T-helper 1 cell treated with Interleukin-12 subunit alpha and Interleukin-12 subunit beta and Interleukin-4 antibody, amounts not matched to agents 30 μg/mL and 1 μg/mL, for 36 hours (primary cell): ENCODE data around the gene RELL2.

Source experiments
- H3K27ac Mint-ChIP-seq: one replicate; pipeline ENCODE4 v1.8.0; 2021; ENCODE audit warnings: mild to moderate bottlenecking, mixed read lengths
- H3K27me3 Mint-ChIP-seq: one replicate; pipeline ENCODE4 v1.8.0; 2021; ENCODE audit warnings: low read depth, mixed read lengths
- H3K36me3 Mint-ChIP-seq: one replicate; pipeline ENCODE4 v1.8.0; 2021; ENCODE audit warnings: low read depth, mixed read lengths
- H3K4me1 Mint-ChIP-seq: one replicate; pipeline ENCODE4 v1.8.0; 2021; ENCODE audit warnings: low read depth, mixed read lengths
- H3K4me3 Mint-ChIP-seq: one replicate; pipeline ENCODE4 v1.8.0; 2021; ENCODE audit warnings: mild to moderate bottlenecking, moderate library complexity, mixed read lengths
- H3K9me3 Mint-ChIP-seq: one replicate; pipeline ENCODE4 v1.8.0; 2021; ENCODE audit warnings: mixed read lengths

Gene RELL2

GRCh38 chr5:141634720-141635119 is 2.1 kb upstream of the RELL2 start:
- peak overlapping the region; percentile 2 for H3K4me3 Mint-ChIP-seq
- H3K27me3 Mint-ChIP-seq = no peaks in the 10 kb centered on the region
- no peaks in the 10 kb centered on the region for H3K9me3 Mint-ChIP-seq
- H3K36me3 Mint-ChIP-seq = peaks cover 8% of the 10 kb centered on the region
- H3K4me1 Mint-ChIP-seq = peaks cover 34% of the 10 kb centered on the region
- H3K27ac Mint-ChIP-seq = no peak overlapping the region

GRCh38 chr5:141635646-141636045 is 1.2 kb upstream of the RELL2 start:
- Mint-ChIP-seq H3K4me1 (peaks cover 34% of the 10 kb centered on the region), H3K36me3 (peaks cover 8% of the 10 kb centered on the region), H3K27me3 (no peaks in the 10 kb centered on the region), H3K4me3 (peak overlapping the region; percentile 90), H3K27ac (no peak overlapping the region), H3K9me3 (no peaks in the 10 kb centered on the region)

- Mint-ChIP-seq H3K4me1 (peaks cover 35% of the 10 kb centered on the region), H3K27ac (peak overlapping the region; percentile 75), H3K27me3 (no peaks in the 10 kb centered on the region), H3K36me3 (peaks cover 12% of the 10 kb centered on the region), H3K4me3 (peak overlapping the region; percentile 90), H3K9me3 (no peaks in the 10 kb centered on the region)
Measured at GRCh38 chr5:141636106-141636412, 738 bp upstream of the RELL2 start.

- Mint-ChIP-seq H3K4me3 (peak overlapping the region; percentile 90), H3K9me3 (no peaks in the 10 kb centered on the region), H3K27me3 (no peaks in the 10 kb centered on the region), H3K36me3 (peaks cover 20% of the 10 kb centered on the region), H3K4me1 (peaks cover 46% of the 10 kb centered on the region), H3K27ac (peak overlapping the region; percentile 89)
Measured at GRCh38 chr5:141637123-141637766, 448 bp downstream of the RELL2 start.

GRCh38 chr5:141637767-141638419 is 1.1 kb downstream of the RELL2 start:
- peaks cover 44% of the 10 kb centered on the region for H3K4me1 Mint-ChIP-seq
- H3K27me3 Mint-ChIP-seq = no peaks in the 10 kb centered on the region
- H3K4me3 Mint-ChIP-seq = peak overlapping the region; percentile 90
- H3K9me3 Mint-ChIP-seq = no peaks in the 10 kb centered on the region
- peaks cover 21% of the 10 kb centered on the region for H3K36me3 Mint-ChIP-seq
- peak overlapping the region; percentile 89 for H3K27ac Mint-ChIP-seq

DNA sequence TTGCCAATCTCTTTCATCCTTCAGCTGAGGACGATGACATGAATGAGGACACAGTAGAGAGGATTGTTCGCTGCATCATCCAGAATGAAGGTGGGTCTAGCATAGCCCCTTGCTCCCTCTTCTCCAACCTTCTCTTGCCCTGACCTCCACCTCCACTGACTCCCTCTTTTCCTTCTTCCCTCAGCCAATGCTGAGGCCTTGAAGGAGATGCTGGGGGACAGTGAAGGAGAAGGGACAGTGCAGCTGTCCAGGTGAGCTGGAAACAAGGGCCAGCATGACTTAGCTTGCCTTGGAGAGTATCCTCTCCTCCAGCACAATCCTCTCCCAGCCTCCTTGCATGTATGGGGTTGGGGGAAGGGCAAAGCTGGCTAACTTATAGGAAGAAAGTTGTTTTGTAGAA is 2.0 kb downstream of the RELL2 start:
- no peaks in the 10 kb centered on the region for H3K27me3 Mint-ChIP-seq
- H3K27ac Mint-ChIP-seq = peak overlapping the region; percentile 89
- H3K4me1 Mint-ChIP-seq = peaks cover 43% of the 10 kb centered on the region
- H3K9me3 Mint-ChIP-seq = no peaks in the 10 kb centered on the region
- H3K36me3 Mint-ChIP-seq = peaks cover 21% of the 10 kb centered on the region
- H3K4me3 Mint-ChIP-seq = peak overlapping the region; percentile 90

GRCh38 chr5:141639357-141640050 is 2.7 kb downstream of the RELL2 start:
- Mint-ChIP-seq H3K4me1 (peaks cover 38% of the 10 kb centered on the region), H3K4me3 (no peak overlapping the region), H3K27me3 (no peaks in the 10 kb centered on the region), H3K9me3 (no peaks in the 10 kb centered on the region), H3K36me3 (peaks cover 17% of the 10 kb centered on the region), H3K27ac (no peak overlapping the region)

GRCh38 chr5:141640051-141640415 is 3.2 kb downstream of the RELL2 start:
- H3K9me3 Mint-ChIP-seq = no peaks in the 10 kb centered on the region
- H3K27me3 Mint-ChIP-seq = no peaks in the 10 kb centered on the region

DNA sequence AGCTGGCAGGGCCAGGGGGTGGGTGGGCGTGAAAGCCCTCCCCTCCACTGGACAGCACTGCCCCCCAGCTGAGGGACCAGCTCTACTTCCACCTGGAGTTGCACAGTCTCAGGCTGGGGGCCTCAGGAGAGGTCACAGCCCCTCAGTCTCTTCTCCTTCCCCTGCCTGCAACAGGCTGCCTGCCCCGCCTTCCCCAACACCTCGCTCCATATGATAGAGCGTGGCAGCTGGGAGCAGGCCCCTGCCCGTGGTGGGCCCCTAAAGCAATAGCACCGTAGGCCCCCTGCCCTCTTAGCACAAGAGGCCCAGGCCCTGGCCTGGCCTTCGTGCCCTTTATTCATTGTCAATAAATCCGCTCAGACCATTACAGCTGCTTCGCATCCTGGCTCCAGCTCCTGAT is 3.9 kb downstream of the RELL2 start:
- Mint-ChIP-seq H3K4me3 (no peak overlapping the region), H3K27me3 (no peaks in the 10 kb centered on the region), H3K36me3 (peaks cover 19% of the 10 kb centered on the region), H3K9me3 (no peaks in the 10 kb centered on the region), H3K4me1 (peaks cover 32% of the 10 kb centered on the region), H3K27ac (no peak overlapping the region)

More at GRCh38 chr5:141640051-141640415, 3.2 kb downstream of the RELL2 start:
- H3K4me3 Mint-ChIP-seq = no peak overlapping the region
- peaks cover 19% of the 10 kb centered on the region for H3K36me3 Mint-ChIP-seq
- peaks cover 35% of the 10 kb centered on the region for H3K4me1 Mint-ChIP-seq
- no peak overlapping the region for H3K27ac Mint-ChIP-seq

GRCh38 chr5:141641634-141642267 is 5.0 kb downstream of the RELL2 start:
- no peaks in the 10 kb centered on the region for H3K9me3 Mint-ChIP-seq
- H3K36me3 Mint-ChIP-seq = peaks cover 23% of the 10 kb centered on the region
- peaks cover 26% of the 10 kb centered on the region for H3K4me1 Mint-ChIP-seq
- no peaks in the 10 kb centered on the region for H3K27me3 Mint-ChIP-seq
- peak overlapping the region; percentile 35 for H3K27ac Mint-ChIP-seq
- no peak overlapping the region for H3K4me3 Mint-ChIP-seq

- Mint-ChIP-seq H3K4me3 (no peak overlapping the region), H3K36me3 (peaks cover 22% of the 10 kb centered on the region), H3K27ac (no peak overlapping the region), H3K4me1 (peaks cover 31% of the 10 kb centered on the region), H3K27me3 (no peaks in the 10 kb centered on the region), H3K9me3 (no peaks in the 10 kb centered on the region)
Measured at GRCh38 chr5:141646026-141646425, 9.2 kb downstream of the RELL2 start.

GRCh38 chr5:141647242-141647641 is 10.4 kb downstream of the RELL2 start:
- Mint-ChIP-seq H3K36me3 (peaks cover 15% of the 10 kb centered on the region), H3K4me3 (no peak overlapping the region), H3K9me3 (no peaks in the 10 kb centered on the region), H3K27me3 (peaks cover 3% of the 10 kb centered on the region), H3K27ac (no peak overlapping the region), H3K4me1 (peaks cover 24% of the 10 kb centered on the region)

GRCh38 chr5:141647851-141648250 is 11.1 kb downstream of the RELL2 start:
- peaks cover 3% of the 10 kb centered on the region for H3K27me3 Mint-ChIP-seq
- peaks cover 25% of the 10 kb centered on the region for H3K4me1 Mint-ChIP-seq
- H3K27ac Mint-ChIP-seq = no peak overlapping the region
- no peaks in the 10 kb centered on the region for H3K9me3 Mint-ChIP-seq
- no peak overlapping the region for H3K4me3 Mint-ChIP-seq
- peaks cover 13% of the 10 kb centered on the region for H3K36me3 Mint-ChIP-seq

DNA sequence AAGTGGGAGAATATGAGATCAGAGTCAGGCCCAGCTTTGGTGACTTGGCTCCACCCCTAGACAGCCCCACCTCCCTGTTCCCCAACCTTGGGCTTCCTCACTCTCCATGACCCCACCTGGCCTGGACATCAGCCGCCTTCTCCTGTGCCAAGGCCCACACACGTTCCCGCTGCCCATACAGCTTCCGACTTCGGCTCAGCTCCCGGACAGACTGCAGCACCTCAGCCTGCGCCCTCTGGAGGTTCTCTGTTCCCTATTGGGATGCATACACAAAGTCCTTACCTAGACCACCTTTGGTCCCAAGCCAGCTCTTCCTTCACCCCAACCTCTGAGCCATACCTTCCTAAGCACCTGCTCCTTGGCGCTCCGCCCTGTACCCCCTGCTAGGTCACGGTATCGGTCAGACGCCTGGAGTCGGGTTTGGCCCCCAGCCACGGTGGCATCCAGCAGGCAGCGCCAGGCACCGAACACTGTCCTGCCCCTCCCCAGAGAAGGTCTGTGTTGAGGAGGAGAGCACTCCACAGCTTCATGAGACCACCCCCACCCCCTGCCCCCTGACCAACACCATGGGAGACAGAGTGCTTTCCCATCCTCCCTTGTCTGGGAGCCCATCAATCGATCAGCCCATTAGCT is 12.4 kb downstream of the RELL2 start:
- Mint-ChIP-seq H3K4me1 (peaks cover 25% of the 10 kb centered on the region), H3K4me3 (no peak overlapping the region), H3K27ac (no peak overlapping the region), H3K27me3 (peaks cover 3% of the 10 kb centered on the region), H3K36me3 (peaks cover 13% of the 10 kb centered on the region), H3K9me3 (no peaks in the 10 kb centered on the region)
